Activated T-cell treated with anti-CD3 and anti-CD28 coated beads for 48 hours (primary cell): ENCODE data around the gene DES.
A peak's percentile ranks its signal among the peaks of the same experiment; 100 is the strongest.
"Not testable (repeated sequence)": the region's sequence is repeated elsewhere in the genome, so short reads cannot be mapped to it uniquely, and the experiment has no call there.

Experiments used
- DNase-seq: peaks from one replicate; pipeline ENCODE4 v3.0.0-alpha.2; 2020; ENCODE audit warnings: low read depth

The DES gene

DNA sequence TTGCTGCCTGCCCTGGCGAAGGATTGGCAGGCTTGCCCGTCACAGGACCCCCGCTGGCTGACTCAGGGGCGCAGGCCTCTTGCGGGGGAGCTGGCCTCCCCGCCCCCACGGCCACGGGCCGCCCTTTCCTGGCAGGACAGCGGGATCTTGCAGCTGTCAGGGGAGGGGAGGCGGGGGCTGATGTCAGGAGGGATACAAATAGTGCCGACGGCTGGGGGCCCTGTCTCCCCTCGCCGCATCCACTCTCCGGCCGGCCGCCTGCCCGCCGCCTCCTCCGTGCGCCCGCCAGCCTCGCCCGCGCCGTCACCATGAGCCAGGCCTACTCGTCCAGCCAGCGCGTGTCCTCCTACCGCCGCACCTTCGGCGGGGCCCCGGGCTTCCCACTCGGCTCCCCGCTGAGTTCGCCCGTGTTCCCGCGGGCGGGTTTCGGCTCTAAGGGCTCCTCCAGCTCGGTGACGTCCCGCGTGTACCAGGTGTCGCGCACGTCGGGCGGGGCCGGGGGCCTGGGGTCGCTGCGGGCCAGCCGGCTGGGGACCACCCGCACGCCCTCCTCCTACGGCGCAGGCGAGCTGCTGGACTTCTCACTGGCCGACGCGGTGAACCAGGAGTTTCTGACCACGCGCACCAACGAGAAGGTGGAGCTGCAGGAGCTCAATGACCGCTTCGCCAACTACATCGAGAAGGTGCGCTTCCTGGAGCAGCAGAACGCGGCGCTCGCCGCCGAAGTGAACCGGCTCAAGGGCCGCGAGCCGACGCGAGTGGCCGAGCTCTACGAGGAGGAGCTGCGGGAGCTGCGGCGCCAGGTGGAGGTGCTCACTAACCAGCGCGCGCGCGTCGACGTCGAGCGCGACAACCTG is at the start of gene DES:
DES (plus strand) TSS at position 223 of the 857 bp plus-strand sequence; CDS start at position 309, 86 bp downstream.
- DNase-seq, result no peak

DNA sequence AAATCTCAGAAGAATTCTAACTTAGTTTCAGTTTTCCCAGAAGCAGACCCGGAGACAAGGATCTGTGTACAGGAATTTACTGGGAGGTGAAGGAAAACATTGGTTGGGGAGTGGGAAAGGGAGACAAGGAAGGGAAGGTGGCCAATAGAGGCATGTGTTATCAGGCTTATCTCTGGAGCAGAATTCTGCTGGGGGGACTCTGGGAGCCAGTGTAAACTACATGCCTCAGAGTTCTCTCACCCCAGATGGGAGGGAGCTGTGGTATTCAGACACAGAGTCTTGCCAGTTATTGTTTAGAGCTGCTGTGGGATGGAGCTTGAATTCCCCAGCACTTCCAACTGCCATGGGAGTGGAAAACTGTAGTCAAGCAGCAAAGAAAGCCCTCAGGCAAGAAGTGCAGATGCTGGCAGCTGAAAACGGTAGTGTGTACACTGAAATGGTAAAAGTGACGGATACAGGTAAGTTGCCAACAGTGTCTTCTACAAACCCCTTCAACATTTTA is 49.4 kb upstream of the DES start:
- no peak for DNase-seq

DNA sequence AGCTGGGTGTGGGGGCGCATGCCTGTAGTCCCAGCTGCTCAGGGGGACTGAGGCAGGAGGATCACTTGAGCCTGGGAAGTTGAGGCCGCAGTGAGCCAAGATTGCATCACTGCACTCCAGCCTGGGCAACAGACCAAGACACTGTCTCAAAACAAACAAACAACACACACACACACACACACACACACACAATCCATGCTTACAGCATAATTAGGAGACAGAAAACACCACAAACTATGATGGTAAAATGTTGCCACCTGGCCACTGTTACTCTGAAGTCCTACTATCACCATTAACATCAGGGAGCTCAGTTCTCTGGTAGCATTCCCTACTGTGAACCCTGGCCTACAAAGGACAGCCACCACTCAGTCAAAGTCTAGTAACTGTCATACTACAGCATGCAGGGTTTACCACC is 48.7 kb upstream of the DES start:
- no peak for DNase-seq

DNA sequence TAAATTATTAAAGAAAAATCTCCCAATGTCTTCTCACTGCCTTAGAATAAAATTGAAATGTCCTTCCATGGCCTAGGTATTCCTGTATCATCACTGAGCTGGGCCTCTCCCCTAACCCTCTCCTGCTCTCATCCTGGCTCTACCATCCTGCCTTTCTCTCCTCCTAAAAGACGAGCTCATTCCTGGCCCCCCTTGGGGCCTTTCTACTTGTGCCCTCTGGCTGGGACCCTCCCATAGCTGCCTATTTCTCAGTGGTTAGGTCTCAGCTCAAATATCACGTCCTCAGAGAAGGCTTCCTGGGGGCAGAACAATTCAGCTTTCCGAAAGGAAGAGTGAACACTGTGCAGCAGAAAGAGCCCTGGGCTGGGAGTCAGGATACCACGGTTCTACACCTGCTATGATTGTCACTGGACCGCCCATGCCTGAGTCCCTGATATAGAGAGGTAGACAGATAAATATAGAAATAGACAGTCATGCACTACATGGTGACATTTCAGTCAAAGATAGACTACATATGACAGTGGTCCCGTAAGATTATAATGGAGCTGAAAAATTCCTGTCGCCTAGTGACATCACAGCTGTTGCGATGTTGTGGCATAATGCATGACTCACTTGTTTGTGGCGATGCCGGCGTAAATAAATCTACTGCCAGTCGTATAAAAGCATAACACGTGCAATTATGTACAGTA is 39.9 kb upstream of the DES start:
- no peak for DNase-seq

DNA sequence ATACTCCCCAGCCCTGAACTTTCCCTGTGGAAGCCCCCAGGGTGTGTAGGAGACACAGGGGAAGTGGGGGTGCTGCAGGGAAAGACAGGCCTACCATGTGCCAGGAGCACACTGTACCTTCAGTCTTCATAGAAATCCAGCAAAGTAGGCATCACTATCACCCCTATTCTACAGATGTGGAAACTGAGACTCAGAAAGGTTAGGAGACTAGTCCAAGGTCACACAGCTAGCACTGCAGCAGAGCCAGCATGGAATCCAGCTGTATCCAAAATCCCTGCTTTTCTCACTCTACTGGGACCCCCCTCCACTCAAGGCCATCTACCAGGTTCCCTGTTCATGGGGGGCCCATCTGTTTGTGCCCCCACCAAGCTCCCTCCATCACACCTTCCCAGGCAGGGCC is 37.3 kb upstream of the DES start:
- no peak for DNase-seq

DNA sequence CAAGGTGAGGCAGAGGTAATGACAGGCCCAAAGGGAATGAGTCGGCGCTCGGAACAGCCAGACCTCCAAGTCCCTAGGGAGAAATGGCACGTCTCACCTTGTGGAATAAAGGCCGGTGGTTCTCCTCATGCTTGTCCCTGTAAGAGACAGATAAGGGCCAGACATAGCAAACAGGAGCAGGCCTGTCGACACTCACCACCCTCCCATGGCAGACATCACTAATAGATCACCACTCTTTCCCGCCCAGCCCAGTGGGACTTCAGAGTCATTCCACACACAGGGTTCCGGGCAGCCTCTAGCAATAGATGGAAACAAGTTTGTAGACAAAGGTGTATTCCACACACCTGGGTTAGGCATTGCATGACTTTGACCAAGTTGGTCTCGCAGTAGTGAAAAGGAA is 36.7 kb upstream of the DES start:
- DNase-seq, result no peak

- no peak for DNase-seq
These were observed 34.0 kb upstream of the DES start for GRCh38 chr2:219384083-219384713.

DNA sequence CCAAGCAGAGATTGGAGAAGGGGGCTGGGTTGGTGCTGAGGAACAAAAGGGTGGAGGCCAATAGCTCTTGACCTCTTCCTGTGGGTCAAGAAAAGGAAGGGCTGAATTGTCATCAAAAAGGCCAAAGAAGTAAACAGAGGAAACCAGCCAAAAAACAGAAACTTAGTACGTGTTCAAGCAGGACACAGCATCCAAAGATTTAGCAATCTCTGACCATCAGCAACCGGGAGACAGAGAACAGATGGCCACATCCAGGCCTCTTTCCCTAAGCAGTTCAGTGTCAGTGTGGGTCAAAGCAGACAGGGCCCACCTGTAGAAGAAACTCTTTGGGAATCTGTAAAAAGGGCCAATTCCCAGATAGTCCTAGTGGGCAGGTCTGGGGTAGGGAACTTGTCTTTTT is 33.3 kb upstream of the DES start:
- DNase-seq, result no peak

- DNase-seq, result no peak
These were observed 32.1 kb upstream of the DES start for GRCh38 chr2:219385958-219386520.

DNA sequence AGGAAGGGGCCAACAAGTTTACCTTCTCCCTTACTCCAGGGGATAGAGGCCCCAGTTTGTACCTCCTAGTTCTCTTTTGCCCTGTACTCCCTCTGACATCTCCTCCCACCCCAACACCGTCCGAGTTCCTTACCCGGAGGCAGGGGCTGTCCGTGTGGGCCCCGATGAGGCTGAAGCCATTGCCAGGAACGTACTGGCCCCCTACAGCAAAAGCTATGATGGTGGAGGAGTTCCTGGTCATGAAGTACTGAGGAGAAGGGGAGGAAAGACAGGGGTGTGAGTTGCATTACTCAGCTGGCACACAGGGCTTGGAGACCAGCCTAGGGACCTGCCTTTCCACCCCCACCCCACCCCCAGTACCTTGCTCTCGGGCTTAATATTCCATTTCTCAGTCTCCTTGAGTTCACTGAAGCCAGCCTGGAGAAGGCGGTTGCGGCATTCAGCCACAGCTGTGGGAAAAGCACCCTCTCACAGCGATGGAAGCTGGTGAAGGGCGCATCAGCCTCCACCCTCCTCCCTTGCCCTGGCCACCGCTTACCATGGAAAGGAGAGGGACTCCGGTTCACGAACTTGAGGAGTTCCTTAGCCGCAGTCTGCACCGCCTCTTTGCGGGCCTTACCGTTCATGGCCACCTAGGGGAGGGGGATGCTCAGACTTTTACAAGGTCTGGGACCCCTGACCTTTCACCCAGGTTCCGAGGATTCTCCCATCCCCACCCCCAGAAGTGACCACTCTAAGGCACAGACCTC is 31.5 kb upstream of the DES start:
- DNase-seq, result no peak

DNA sequence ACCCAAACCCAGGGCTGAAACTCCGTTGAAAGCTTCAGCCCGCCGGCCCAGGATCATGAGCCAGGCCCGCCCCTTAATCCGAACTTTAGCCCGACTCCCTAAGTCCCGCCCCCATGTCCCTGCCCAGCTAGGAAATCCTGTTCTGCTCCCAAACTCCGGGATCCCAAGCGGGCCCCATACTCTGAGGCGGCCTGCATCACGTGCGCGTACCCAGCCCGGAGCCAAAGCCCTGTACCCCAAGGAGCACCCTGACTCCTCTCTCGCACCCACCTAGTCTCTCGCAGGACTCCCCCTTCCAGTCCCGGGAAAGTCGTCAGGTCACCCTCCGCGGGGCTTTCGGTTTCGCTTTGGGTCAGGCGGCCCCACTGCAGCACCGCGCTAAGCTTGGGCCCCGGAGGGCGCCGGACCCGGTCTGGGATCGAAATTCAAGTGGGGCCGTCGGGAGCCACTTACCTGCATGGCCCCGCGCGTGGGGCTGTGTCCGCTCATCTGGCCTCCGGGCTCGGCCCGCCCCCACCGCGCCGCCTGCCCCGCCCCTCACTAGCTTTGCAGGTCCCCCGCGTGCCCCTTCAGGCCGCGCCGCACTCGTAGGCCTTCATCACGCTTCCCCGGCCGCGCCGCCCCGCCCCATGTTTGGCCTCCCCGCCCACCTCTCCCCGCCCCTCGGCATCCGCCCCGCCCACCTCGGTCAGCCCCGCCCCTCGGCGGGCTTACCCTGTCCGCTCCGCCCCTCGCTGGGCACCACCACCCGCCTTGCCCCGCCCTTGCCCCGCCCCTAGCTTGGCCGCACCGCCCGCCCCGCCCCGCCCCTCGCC is 30.7 kb upstream of the DES start, which contains the start of gene DNPEP:
DNPEP (minus strand) TSS at position 607 of the 815 bp plus-strand sequence; CDS start at position 489, 118 bp downstream.
- peak; percentile 93 for DNase-seq

- peak; percentile 99 for DNase-seq
These were observed 29.9 kb upstream of the DES start for GRCh38 chr2:219388121-219388906.

GRCh38 chr2:219388907-219389156 is 29.3 kb upstream of the DES start:
- DNase-seq, result no peak

GRCh38 chr2:219392754-219393153 is 25.4 kb upstream of the DES start:
- no peak for DNase-seq

DNA sequence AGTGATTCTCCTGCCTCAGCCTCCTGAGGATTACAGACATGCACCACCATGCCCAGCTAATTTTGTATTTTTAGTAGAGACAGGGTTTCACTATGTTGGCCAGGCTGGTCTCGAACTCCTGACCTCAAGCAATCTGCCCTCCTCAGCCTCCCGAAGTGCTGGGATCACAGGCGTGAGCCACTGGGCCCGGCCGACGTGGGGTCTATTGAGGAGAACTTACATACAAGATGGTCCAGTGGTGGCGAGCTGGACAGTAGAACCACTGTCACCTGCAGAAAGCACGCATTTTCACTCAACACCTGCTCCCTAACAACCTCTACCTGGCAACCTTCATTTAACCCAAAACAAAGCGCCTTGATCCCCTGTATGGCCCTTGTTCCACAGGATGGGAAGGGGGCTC is 23.1 kb upstream of the DES start:
- DNase-seq, result not testable (repeated sequence)

DNA sequence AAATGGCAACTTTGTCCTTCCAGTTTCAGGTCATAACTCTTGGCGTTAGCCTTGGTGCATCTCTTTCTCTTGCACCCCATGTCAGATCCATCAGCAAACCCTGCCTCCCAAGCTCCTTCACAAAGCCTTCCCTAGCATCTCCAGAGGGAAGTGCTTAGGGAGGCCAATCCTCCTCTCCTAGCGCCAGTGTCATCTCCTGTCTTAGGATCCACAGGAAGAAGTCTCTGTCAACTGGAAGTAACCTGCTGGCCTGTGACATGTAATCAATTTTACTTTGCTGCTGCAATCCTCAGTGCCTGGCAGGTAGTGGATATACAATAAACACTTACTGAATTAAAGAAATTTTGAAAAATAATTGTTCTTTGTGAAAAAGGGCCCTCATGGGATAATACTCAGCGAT is 22.6 kb upstream of the DES start:
- no peak for DNase-seq

- DNase-seq, result no peak
These were observed 21.2 kb upstream of the DES start for GRCh38 chr2:219396863-219397457.

DNA sequence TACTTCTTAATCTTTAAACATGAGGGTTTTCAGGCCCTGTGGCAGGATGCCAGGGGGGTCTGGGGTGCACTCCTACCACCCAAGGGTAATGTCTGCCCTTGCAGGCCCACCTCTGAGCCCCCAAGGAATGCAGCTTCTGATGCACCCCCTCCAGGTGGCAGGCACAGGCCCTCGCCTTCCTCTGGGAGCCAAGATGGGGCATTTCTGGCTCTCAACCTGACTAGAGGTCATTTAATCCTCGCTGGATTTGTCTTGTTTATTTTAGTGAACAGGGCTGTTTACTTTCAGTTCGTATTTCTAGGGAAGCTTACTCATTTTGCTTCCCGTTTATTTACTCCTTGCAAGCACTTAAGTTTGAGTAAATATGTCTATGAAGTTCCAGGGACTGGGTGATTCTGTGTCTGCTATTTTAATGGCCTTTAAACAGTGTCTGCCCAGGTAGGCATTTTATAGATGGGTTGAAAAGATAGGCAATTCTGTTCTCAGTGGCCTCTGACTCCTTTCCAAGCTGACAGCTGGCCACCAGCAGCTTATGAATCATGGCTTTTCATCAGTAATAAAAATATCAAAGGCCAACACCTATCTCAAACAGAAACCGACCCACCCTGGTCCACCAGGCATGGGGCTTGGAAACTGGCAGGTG is 19.3 kb upstream of the DES start:
- DNase-seq, result no peak
